SK-N-SH treated with all-trans-retinoic acid at 6 μM for 48 hours (cell line): ENCODE measurements around the gene ATG2B.

Experiments
- ATAC-seq: fragments of 200-7000 bp; cut with Tn5 transposase; 3 replicates; pipeline ENCODE4 v1.9.1; 2020; ENCODE audit warnings: mild to moderate bottlenecking, moderate library complexity
- CREB5 ChIP-seq: fragments of 250-450 bp; sonication (Bioruptor Pico); IDR thresholded peaks from 2 replicates; pipeline ENCODE4 v1.5.1; 2020; ENCODE audit warnings: low read depth, mild to moderate bottlenecking, moderate library complexity
- CSDC2 ChIP-seq: fragments of 250-450 bp; sonication (Bioruptor Pico); IDR thresholded peaks from 2 replicates; pipeline ENCODE4 v1.5.0; 2020; ENCODE audit warnings: mild to moderate bottlenecking, moderate library complexity
- CSRNP3 ChIP-seq: fragments of 250-450 bp; sonication (Bioruptor Pico); IDR thresholded peaks from 2 replicates; pipeline ENCODE4 v1.5.1; 2021; ENCODE audit warnings: mild to moderate bottlenecking, moderate library complexity
- ESRRG ChIP-seq: fragments of 250-450 bp; sonication (Bioruptor Pico); IDR thresholded peaks from 2 replicates; pipeline ENCODE4 v1.6.1; 2021; ENCODE audit warnings: mild to moderate bottlenecking
- GLIS3 ChIP-seq: fragments of 250-450 bp; sonication (Bioruptor Pico); IDR thresholded peaks from 2 replicates; pipeline ENCODE4 v1.5.0; 2020; ENCODE audit warnings: mild to moderate bottlenecking, moderate library complexity
- ISL1 ChIP-seq: fragments of 250-450 bp; sonication (Bioruptor Pico); IDR thresholded peaks from 2 replicates; pipeline ENCODE4 v2.1.2; 2022; ENCODE audit warnings: mild to moderate bottlenecking, moderate library complexity
- OSR1 ChIP-seq: fragments of 250-450 bp; sonication (Bioruptor Pico); IDR thresholded peaks from 2 replicates; pipeline ENCODE4 v1.8.0; 2022; ENCODE audit warnings: moderate library complexity, mild to moderate bottlenecking, inconsistent platforms
- PPARA ChIP-seq: fragments of 250-450 bp; sonication (Bioruptor Pico); IDR thresholded peaks from 2 replicates; pipeline ENCODE4 v1.5.0; 2020; ENCODE audit warnings: mild to moderate bottlenecking, borderline replicate concordance
- RARB ChIP-seq: fragments of 250-450 bp; sonication (Bioruptor Pico); IDR thresholded peaks from 2 replicates; pipeline ENCODE4 v1.8.0; 2021; ENCODE audit warnings: mild to moderate bottlenecking, moderate library complexity
- SNAI2 ChIP-seq: fragments of 250-450 bp; sonication (Bioruptor Pico); IDR thresholded peaks from 2 replicates; pipeline ENCODE4 v1.5.0; 2020; ENCODE audit warnings: mild to moderate bottlenecking, moderate library complexity
- TCF4 ChIP-seq: fragments of 250-450 bp; sonication (Bioruptor Pico); IDR thresholded peaks from 2 replicates; pipeline ENCODE4 v1.8.0; 2021; ENCODE audit warnings: mild to moderate bottlenecking, moderate library complexity, borderline replicate concordance
- TOX ChIP-seq: fragments of 250-450 bp; sonication (Bioruptor Pico); IDR thresholded peaks from 2 replicates; pipeline ENCODE4 v1.8.0; 2021; ENCODE audit warnings: mild to moderate bottlenecking, moderate library complexity, borderline replicate concordance
- TSHZ2 ChIP-seq: fragments of 250-450 bp; sonication (Bioruptor Pico); IDR thresholded peaks from 2 replicates; pipeline ENCODE4 v1.5.0; 2020; ENCODE audit warnings: mild to moderate bottlenecking, moderate library complexity
- ZC3H10 ChIP-seq: fragments of 250-450 bp; sonication (Bioruptor Pico); IDR thresholded peaks from 2 replicates; pipeline ENCODE4 v1.5.1; 2021; ENCODE audit warnings: mild to moderate bottlenecking, moderate library complexity
- ZFP3 ChIP-seq: fragments of 250-450 bp; sonication (Bioruptor Pico); IDR thresholded peaks from 2 replicates; pipeline ENCODE4 v1.5.0; 2020; ENCODE audit warnings: mild to moderate bottlenecking, moderate library complexity
- ZFP30 ChIP-seq: fragments of 450-650 bp; formaldehyde crosslinking; IDR thresholded peaks from 2 replicates; pipeline ENCODE4 v1.5.0; 2022; ENCODE audit warnings: mild to moderate bottlenecking, moderate library complexity
- ZNF70 ChIP-seq: fragments of 450-650 bp; formaldehyde crosslinking; IDR thresholded peaks from 2 replicates; pipeline ENCODE4 v1.5.0; 2020; ENCODE audit warnings: mild to moderate bottlenecking, moderate library complexity
- ZNF8 ChIP-seq: fragments of 450-650 bp; formaldehyde crosslinking; IDR thresholded peaks from 2 replicates; pipeline ENCODE4 v1.5.0; 2020; ENCODE audit warnings: mild to moderate bottlenecking, moderate library complexity

The ATG2B gene

GRCh38 chr14:96399405-96399804 lies 36.3 kb upstream of the ATG2B start:
- no peak for ATAC-seq
- TF ChIP-seq SNAI2 (no peak), RARB (CRISPR knock-in tag) (no peak), ZNF70 (CRISPR knock-in tag) (no peak)

GRCh38 chr14:96398921-96399320 lies 35.8 kb upstream of the ATG2B start:
- TF ChIP-seq ESRRG (CRISPR knock-in tag) (no peak), PPARA (CRISPR knock-in tag) (no peak), TSHZ2 (no peak), SNAI2 (no peak), ZNF8 (CRISPR knock-in tag) (no peak), GLIS3 (CRISPR knock-in tag) (no peak), TCF4 (CRISPR knock-in tag) (no peak), ZFP30 (CRISPR knock-in tag) (no peak)
- TF ChIP-seq, all 23 proteins: peak for 0
- ATAC-seq = no peak

- no peak for ATAC-seq
- TF ChIP-seq GLIS3 (CRISPR knock-in tag) = no peak
- TF ChIP-seq ZFP3 (CRISPR knock-in tag) = no peak
- TF ChIP-seq TSHZ2 = no peak
- TF ChIP-seq CSDC2 (CRISPR knock-in tag) = no peak
- TF ChIP-seq TOX (CRISPR knock-in tag) = no peak
- no peak for TF ChIP-seq ZFP30 (CRISPR knock-in tag)
Measured at GRCh38 chr14:96398432-96398831, 35.3 kb upstream of the ATG2B start.

GRCh38 chr14:96394047-96394815 lies 31.1 kb upstream of the ATG2B start:
- TF ChIP-seq TOX (CRISPR knock-in tag) (no peak), OSR1 (CRISPR knock-in tag) (no peak), CSRNP3 (CRISPR knock-in tag) (no peak), ZFP3 (CRISPR knock-in tag) (no peak), CREB5 (CRISPR knock-in tag) (no peak), SNAI2 (no peak), GLIS3 (CRISPR knock-in tag) (no peak)
- no peak for ATAC-seq

- no peak for ATAC-seq
- TF ChIP-seq ISL1 (CRISPR knock-in tag) (no peak), ZC3H10 (CRISPR knock-in tag) (no peak), RARB (CRISPR knock-in tag) (no peak), ZFP3 (CRISPR knock-in tag) (no peak), ESRRG (CRISPR knock-in tag) (no peak), TOX (CRISPR knock-in tag) (no peak), GLIS3 (CRISPR knock-in tag) (no peak), TSHZ2 (no peak), CSRNP3 (CRISPR knock-in tag) (no peak)
Measured at GRCh38 chr14:96393071-96393691, 30.0 kb upstream of the ATG2B start.
